HEK293 (cell line): ENCODE results near the gene EIPR1.

ENCODE experiments used
- CTCF ChIA-PET: fragments of 350-600 bp; formaldehyde crosslinking; extraction: SDS; loops from one replicate; lab custom pipeline; 2021; ENCODE audit warnings: antibody characterized with exemption; lab: Yijun Ruan, JAX
- POLR2A ChIA-PET: fragments of 300-600 bp; formaldehyde crosslinking; extraction: SDS; loops from one replicate; lab custom pipeline; 2020; ENCODE audit warnings: antibody characterized with exemption, inconsistent platforms; lab: Yijun Ruan, JAX
- H3K27ac ChIP-seq: fragments of 200-500 bp; sonication (Bioruptor generic); 2 replicates; pipeline ENCODE4 v1.5.1; 2014; ENCODE audit warnings: low read depth, low read length, control low read depth, inconsistent platforms; ENCODE audit errors: extremely low read depth
- H3K36me3 ChIP-seq, 2 experiments: fragments of 200-500 bp in 1 of 2; sonication (Bioruptor generic) in 1 of 2; 1 replicate in 1 of 2; 2 replicates in 1 of 2; pipeline ENCODE4 v1.5.1; 2014 to 2017; ENCODE audit warnings: inconsistent platforms in 2 of 2, low read length in 2 of 2; ENCODE audit not compliant: control insufficient read depth in 2 of 2, insufficient read depth in 1 of 2
- H3K4me1 ChIP-seq: fragments of 200-500 bp; sonication (Bioruptor generic); 2 replicates; pipeline ENCODE4 v1.5.1; 2014; ENCODE audit warnings: mild to moderate bottlenecking, low read length, inconsistent platforms; ENCODE audit not compliant: control insufficient read depth, insufficient read depth
- H3K4me3 ChIP-seq: 2 replicates; pipeline ENCODE4 v1.5.1; 2011; ENCODE audit warnings: low read depth, mild to moderate bottlenecking, control low read depth, low read length, moderate library complexity
- H3K9me3 ChIP-seq: fragments of 200-500 bp; sonication (Bioruptor generic); 2 replicates; pipeline ENCODE4 v1.5.1; 2014; ENCODE audit warnings: low read depth, low read length, inconsistent platforms; ENCODE audit not compliant: control insufficient read depth, insufficient read depth
- BCL11B ChIP-seq: fragments of 450-650 bp; formaldehyde crosslinking; IDR thresholded peaks from 2 replicates; pipeline ENCODE4 v1.5.1; 2016; ENCODE audit warnings: low read depth, missing biosample characterization, missing genetic modification characterization
- CTCF ChIP-seq: fragments of 450-650 bp; formaldehyde crosslinking; IDR thresholded peaks from 2 replicates; pipeline ENCODE4 v1.5.1; 2016; ENCODE audit warnings: missing biosample characterization, missing genetic modification characterization
- GLI4 ChIP-seq: fragments of 450-650 bp; formaldehyde crosslinking; IDR thresholded peaks from 2 replicates; pipeline ENCODE4 v1.5.1; 2016; ENCODE audit warnings: missing biosample characterization, missing genetic modification characterization
- KLF9 ChIP-seq: fragments of 450-650 bp; formaldehyde crosslinking; IDR thresholded peaks from 2 replicates; pipeline ENCODE4 v1.5.1; 2016; ENCODE audit warnings: missing biosample characterization, missing genetic modification characterization, low read depth
- MZF1 ChIP-seq: fragments of 450-650 bp; formaldehyde crosslinking; IDR thresholded peaks from 2 replicates; pipeline ENCODE4 v1.5.1; 2017; ENCODE audit warnings: missing biosample characterization, missing genetic modification characterization, borderline replicate concordance
- ZBTB1 ChIP-seq: fragments of 450-650 bp; formaldehyde crosslinking; IDR thresholded peaks from 2 replicates; pipeline ENCODE4 v1.5.1; 2016; ENCODE audit warnings: missing biosample characterization, missing genetic modification characterization
- ZBTB17 ChIP-seq: fragments of 450-650 bp; formaldehyde crosslinking; IDR thresholded peaks from 2 replicates; pipeline ENCODE4 v1.5.1; 2016; ENCODE audit warnings: missing biosample characterization, missing genetic modification characterization
- ZBTB6 ChIP-seq: fragments of 450-650 bp; formaldehyde crosslinking; IDR thresholded peaks from 2 replicates; pipeline ENCODE4 v1.5.1; 2017; ENCODE audit warnings: missing biosample characterization, missing genetic modification characterization
- ZFP3 ChIP-seq: fragments of 450-650 bp; formaldehyde crosslinking; IDR thresholded peaks from 2 replicates; pipeline ENCODE4 v1.5.1; 2016; ENCODE audit warnings: low read depth, missing biosample characterization, missing genetic modification characterization
- ZFP37 ChIP-seq: fragments of 450-650 bp; formaldehyde crosslinking; IDR thresholded peaks from 2 replicates; pipeline ENCODE4 v1.5.1; 2016; ENCODE audit warnings: missing biosample characterization, missing genetic modification characterization
- ZFP69B ChIP-seq: fragments of 450-650 bp; formaldehyde crosslinking; IDR thresholded peaks from 2 replicates; pipeline ENCODE4 v1.5.1; 2016; ENCODE audit warnings: missing biosample characterization, missing genetic modification characterization
- ZNF112 ChIP-seq: fragments of 450-650 bp; formaldehyde crosslinking; IDR thresholded peaks from 2 replicates; pipeline ENCODE4 v1.5.0; 2017; ENCODE audit warnings: missing biosample characterization, missing genetic modification characterization
- ZNF121 ChIP-seq: fragments of 450-650 bp; formaldehyde crosslinking; IDR thresholded peaks from 2 replicates; pipeline ENCODE4 v1.5.1; 2016; ENCODE audit warnings: missing biosample characterization, missing genetic modification characterization
- ZNF132 ChIP-seq: fragments of 450-650 bp; formaldehyde crosslinking; IDR thresholded peaks from 2 replicates; pipeline ENCODE4 v1.5.1; 2017; ENCODE audit warnings: missing biosample characterization, missing genetic modification characterization, borderline replicate concordance
- ZNF157 ChIP-seq: fragments of 450-650 bp; formaldehyde crosslinking; IDR thresholded peaks from 2 replicates; pipeline ENCODE4 v1.5.1; 2016; ENCODE audit warnings: missing biosample characterization, missing genetic modification characterization
- ZNF169 ChIP-seq: fragments of 450-650 bp; formaldehyde crosslinking; IDR thresholded peaks from 2 replicates; pipeline ENCODE4 v1.5.1; 2016; ENCODE audit warnings: missing biosample characterization, missing genetic modification characterization
- ZNF202 ChIP-seq: fragments of 450-650 bp; formaldehyde crosslinking; IDR thresholded peaks from 2 replicates; pipeline ENCODE4 v1.5.1; 2016; ENCODE audit warnings: missing biosample characterization, missing genetic modification characterization, borderline replicate concordance
- ZNF211 ChIP-seq: fragments of 450-650 bp; formaldehyde crosslinking; IDR thresholded peaks from 2 replicates; pipeline ENCODE4 v1.5.1; 2016; ENCODE audit warnings: low read depth, missing biosample characterization, missing genetic modification characterization
- ZNF214 ChIP-seq: fragments of 450-650 bp; formaldehyde crosslinking; IDR thresholded peaks from 2 replicates; pipeline ENCODE4 v1.5.1; 2017; ENCODE audit warnings: missing biosample characterization, mild to moderate bottlenecking, missing genetic modification characterization, borderline replicate concordance
- ZNF274 ChIP-seq, 2 experiments: fragments of 200-500 bp in 1 of 2; fragments of 450-650 bp in 1 of 2; sonication (Bioruptor generic) in 1 of 2; formaldehyde crosslinking in 1 of 2; IDR thresholded peaks; 2 replicates each; pipeline versions ENCODE4 v1.5.1 to v1.6.1; 2014 to 2016; ENCODE audit warnings: borderline replicate concordance in 1 of 2, inconsistent platforms in 1 of 2, low read length in 1 of 2, missing biosample characterization in 1 of 2, missing genetic modification characterization in 1 of 2
- ZNF292 ChIP-seq: fragments of 450-650 bp; formaldehyde crosslinking; IDR thresholded peaks from 2 replicates; pipeline ENCODE4 v1.5.1; 2016; ENCODE audit warnings: low read depth, missing biosample characterization, missing genetic modification characterization, borderline replicate concordance
- ZNF529 ChIP-seq: fragments of 450-650 bp; formaldehyde crosslinking; IDR thresholded peaks from 2 replicates; pipeline ENCODE4 v1.5.1; 2017; ENCODE audit warnings: missing genetic modification characterization, missing biosample characterization; ENCODE audit not compliant: insufficient replicate concordance
- ZNF548 ChIP-seq: fragments of 450-650 bp; formaldehyde crosslinking; IDR thresholded peaks from 2 replicates; pipeline ENCODE4 v1.5.1; 2016; ENCODE audit warnings: missing biosample characterization, missing genetic modification characterization
- ZNF549 ChIP-seq: fragments of 450-650 bp; IDR thresholded peaks from 2 replicates; pipeline ENCODE4 v1.5.1; 2018; ENCODE audit warnings: missing biosample characterization, missing genetic modification characterization, mild to moderate bottlenecking, inconsistent platforms, moderate library complexity
- ZNF561 ChIP-seq: fragments of 450-650 bp; IDR thresholded peaks from 2 replicates; pipeline ENCODE4 v1.5.1; 2018; ENCODE audit warnings: missing biosample characterization, missing genetic modification characterization, borderline replicate concordance
- ZNF610 ChIP-seq: fragments of 450-650 bp; formaldehyde crosslinking; IDR thresholded peaks from 2 replicates; pipeline ENCODE4 v1.5.1; 2016; ENCODE audit warnings: missing biosample characterization, missing genetic modification characterization, borderline replicate concordance
- ZNF645 ChIP-seq: fragments of 450-650 bp; formaldehyde crosslinking; IDR thresholded peaks from 2 replicates; pipeline ENCODE4; 2016; ENCODE audit warnings: missing biosample characterization, missing genetic modification characterization
- ZNF677 ChIP-seq: fragments of 450-650 bp; IDR thresholded peaks from 2 replicates; pipeline ENCODE4 v1.5.0; 2018; ENCODE audit warnings: missing biosample characterization, mild to moderate bottlenecking, missing genetic modification characterization, moderate library complexity
- ZNF791 ChIP-seq: fragments of 450-650 bp; formaldehyde crosslinking; IDR thresholded peaks from 2 replicates; pipeline ENCODE4 v1.5.1; 2016; ENCODE audit warnings: missing biosample characterization, missing genetic modification characterization
- ZSCAN16 ChIP-seq: fragments of 450-650 bp; formaldehyde crosslinking; IDR thresholded peaks from 2 replicates; pipeline ENCODE4 v1.5.1; 2016; ENCODE audit warnings: missing biosample characterization, missing genetic modification characterization
- TF ChIP-seq, protein P1 (sequence below): fragments of 450-650 bp; formaldehyde crosslinking; IDR thresholded peaks from 2 replicates; pipeline ENCODE4 v1.5.1; 2016; ENCODE audit warnings: missing biosample characterization, missing genetic modification characterization, borderline replicate concordance

The EIPR1 gene

GRCh38 chr2:3316456-3317276, 61.0 kb downstream of the EIPR1 start:
- Histone ChIP-seq H3K9me3 (no peaks in the 10 kb centered on the region), H3K4me3 (no peak overlapping the region), H3K4me1 (no peaks in the 10 kb centered on the region), H3K27ac (no peak overlapping the region), H3K36me3 (peaks cover 0 to 14% of the 10 kb centered on the region in 2 experiments; a peak in 1 of 3 replicates)
- ChIA-PET POLR2A (no interaction called here), CTCF (no interaction called here)
- TF ChIP-seq ZNF132 (tag by site-specific recombination) (no peak), MZF1 (tag by site-specific recombination) (no peak), ZNF121 (tag by site-specific recombination) (no peak), ZNF211 (tag by site-specific recombination) (no peak), ZBTB1 (tag by site-specific recombination) (no peak), ZFP37 (tag by site-specific recombination) (no peak), ZNF561 (tag by site-specific recombination) (no peak), ZNF549 (no peak), BCL11B (tag by site-specific recombination) (no peak), GLI4 (tag by site-specific recombination) (no peak), ZNF292 (tag by site-specific recombination) (no peak), ZFP69B (tag by site-specific recombination) (no peak), ZNF645 (no peak), ZFP3 (tag by site-specific recombination) (no peak), ZNF791 (tag by site-specific recombination) (no peak), ZNF157 (tag by site-specific recombination) (no peak), ZNF169 (tag by site-specific recombination) (no peak), ZNF610 (no peak)

DNA sequence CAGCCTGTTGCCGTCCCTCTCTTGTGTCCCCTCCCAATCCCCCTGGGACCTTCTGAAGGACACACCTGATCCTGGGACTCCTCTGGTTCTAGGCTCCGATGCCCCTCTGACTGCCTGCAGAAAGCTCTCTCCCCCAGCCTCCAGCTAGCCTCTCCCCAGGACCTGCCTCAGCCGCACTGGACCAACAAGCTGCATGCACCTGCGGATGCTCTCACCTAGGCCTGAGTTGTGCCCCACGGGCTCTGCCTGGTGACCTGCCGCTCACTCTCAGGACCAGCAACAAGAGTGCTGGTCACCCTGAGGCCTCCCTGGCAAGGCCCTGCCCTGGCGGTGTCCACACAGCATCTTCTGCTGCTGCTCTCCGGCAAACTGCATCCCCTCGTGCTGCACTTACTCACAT, 63.0 kb downstream of the EIPR1 start:
- ChIA-PET POLR2A (no interaction called here), CTCF (no interaction called here)
- Histone ChIP-seq H3K4me3 (no peak overlapping the region), H3K27ac (no peak overlapping the region), H3K36me3 (peaks cover 0 to 14% of the 10 kb centered on the region in 2 experiments; a peak in 1 of 3 replicates), H3K4me1 (no peaks in the 10 kb centered on the region), H3K9me3 (no peaks in the 10 kb centered on the region)
- TF ChIP-seq ZBTB6 (tag by site-specific recombination) (no peak), ZNF112 (tag by site-specific recombination) (no peak), ZSCAN16 (no peak), CTCF (tag by site-specific recombination) (no peak), ZNF202 (tag by site-specific recombination) (no peak), ZNF548 (tag by site-specific recombination) (no peak), ZNF677 (no peak), ZNF274 (IDR thresholded peaks at IDR 0.05; ENCODE audit: low read length) (no peak), ZNF274 (tag by site-specific recombination; IDR thresholded peaks at IDR 0.05; ENCODE audit: borderline replicate concordance) (no peak), ZBTB17 (tag by site-specific recombination) (no peak), KLF9 (tag by site-specific recombination) (no peak), ZNF214 (tag by site-specific recombination) (no peak), ZNF529 (tag by site-specific recombination) (no peak)
- TF ChIP-seq, protein P1, sequence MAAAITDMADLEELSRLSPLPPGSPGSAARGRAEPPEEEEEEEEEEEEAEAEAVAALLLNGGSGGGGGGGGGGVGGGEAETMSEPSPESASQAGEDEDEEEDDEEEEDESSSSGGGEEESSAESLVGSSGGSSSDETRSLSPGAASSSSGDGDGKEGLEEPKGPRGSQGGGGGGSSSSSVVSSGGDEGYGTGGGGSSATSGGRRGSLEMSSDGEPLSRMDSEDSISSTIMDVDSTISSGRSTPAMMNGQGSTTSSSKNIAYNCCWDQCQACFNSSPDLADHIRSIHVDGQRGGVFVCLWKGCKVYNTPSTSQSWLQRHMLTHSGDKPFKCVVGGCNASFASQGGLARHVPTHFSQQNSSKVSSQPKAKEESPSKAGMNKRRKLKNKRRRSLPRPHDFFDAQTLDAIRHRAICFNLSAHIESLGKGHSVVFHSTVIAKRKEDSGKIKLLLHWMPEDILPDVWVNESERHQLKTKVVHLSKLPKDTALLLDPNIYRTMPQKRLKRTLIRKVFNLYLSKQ (tag by site-specific recombination), result no peak
